ENCODE data around the gene TMEM258. TPM values are rescaled to one million over a fixed set of nuclear protein-coding genes. Genes with fewer than 3 reads are reported as not detected.

TMEM258 gene
- total RNA-seq: 104 TPM
- long read RNA-seq, transcript TMEM258-204 (4 exons, 575 nt): major isoform, 130 of 138 reads
- long read RNA-seq, partial matches to known transcripts: 4 of 138 reads
- long read RNA-seq, other reads (novel, unspliced or antisense): 1 of 138 reads

GRCh38 chr11:61792310-61793082 lies at the start of gene TMEM258, which contains the start of gene FEN1:
Gene TMEM258 (minus strand): TSS chr11:61792599. CDS start chr11:61792558, 41 bp downstream.
Gene FEN1 (plus strand): TSS chr11:61792911. CDS start chr11:61795362, 2,451 bp downstream.
- Histone ChIP-seq H3K4me1 (peaks cover 24% of the 10 kb centered on the region), H3K27ac (peak within 1 kb of the TSS; percentile 98), H3K4me3 (peak within 1 kb of the TSS; percentile 96), H3K9me3 (no peaks in the 10 kb centered on the region), H3K27me3 (ENCODE audit: low read depth) (no peaks in the 10 kb centered on the region), H3K36me3 (peaks cover 44% of the 10 kb centered on the region)
- ATAC-seq (peak; percentile 93 to 94), DNase-seq (peak; percentile 95)
- TF ChIP-seq, protein P1, sequence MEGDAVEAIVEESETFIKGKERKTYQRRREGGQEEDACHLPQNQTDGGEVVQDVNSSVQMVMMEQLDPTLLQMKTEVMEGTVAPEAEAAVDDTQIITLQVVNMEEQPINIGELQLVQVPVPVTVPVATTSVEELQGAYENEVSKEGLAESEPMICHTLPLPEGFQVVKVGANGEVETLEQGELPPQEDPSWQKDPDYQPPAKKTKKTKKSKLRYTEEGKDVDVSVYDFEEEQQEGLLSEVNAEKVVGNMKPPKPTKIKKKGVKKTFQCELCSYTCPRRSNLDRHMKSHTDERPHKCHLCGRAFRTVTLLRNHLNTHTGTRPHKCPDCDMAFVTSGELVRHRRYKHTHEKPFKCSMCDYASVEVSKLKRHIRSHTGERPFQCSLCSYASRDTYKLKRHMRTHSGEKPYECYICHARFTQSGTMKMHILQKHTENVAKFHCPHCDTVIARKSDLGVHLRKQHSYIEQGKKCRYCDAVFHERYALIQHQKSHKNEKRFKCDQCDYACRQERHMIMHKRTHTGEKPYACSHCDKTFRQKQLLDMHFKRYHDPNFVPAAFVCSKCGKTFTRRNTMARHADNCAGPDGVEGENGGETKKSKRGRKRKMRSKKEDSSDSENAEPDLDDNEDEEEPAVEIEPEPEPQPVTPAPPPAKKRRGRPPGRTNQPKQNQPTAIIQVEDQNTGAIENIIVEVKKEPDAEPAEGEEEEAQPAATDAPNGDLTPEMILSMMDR (IDR thresholded peaks at IDR 0.05): no peak
- intact Hi-C loops (cut with DNase I): no loop called here

- H3K4me1 ChIP-seq: no peaks in the 10 kb centered on the region
- H3K9me3 ChIP-seq: no peaks in the 10 kb centered on the region
- intact Hi-C loops (cut with DNase I): no loop called here
- ATAC-seq (no peak), DNase-seq (no peak)
- TF ChIP-seq, protein P1 (IDR thresholded peaks at IDR 0.05): no peak
- H3K27me3 ChIP-seq (ENCODE audit: low read depth): no peaks in the 10 kb centered on the region
- H3K27ac ChIP-seq: no peak overlapping the region
- no peak overlapping the region for H3K4me3 ChIP-seq
- H3K36me3 ChIP-seq: peaks cover 42% of the 10 kb centered on the region
Observed at GRCh38 chr11:61841636-61842527, 49.5 kb upstream of the TMEM258 start.

DNA sequence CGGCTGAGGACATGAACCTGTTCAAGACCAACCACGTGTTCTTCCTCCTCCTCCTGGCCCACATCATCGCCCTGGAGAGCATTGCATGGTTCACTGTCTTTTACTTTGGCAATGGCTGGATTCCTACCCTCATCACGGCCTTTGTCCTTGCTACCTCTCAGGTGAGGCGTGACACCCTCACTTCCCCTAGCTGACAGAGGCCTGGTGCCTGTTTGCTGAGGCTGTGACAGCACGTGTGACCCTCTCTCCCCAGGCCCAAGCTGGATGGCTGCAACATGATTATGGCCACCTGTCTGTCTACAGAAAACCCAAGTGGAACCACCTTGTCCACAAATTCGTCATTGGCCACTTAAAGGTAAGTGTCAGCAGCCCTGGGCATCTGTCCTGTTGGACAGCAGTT lies 48.0 kb upstream of the TMEM258 start:
- intact Hi-C loops (cut with DNase I): no loop called here
- Histone ChIP-seq H3K27ac (no peak overlapping the region), H3K36me3 (peaks cover 42% of the 10 kb centered on the region), H3K27me3 (ENCODE audit: low read depth) (no peaks in the 10 kb centered on the region), H3K4me1 (peaks cover under 1% of the 10 kb centered on the region), H3K4me3 (no peak overlapping the region), H3K9me3 (no peaks in the 10 kb centered on the region)
- DNase-seq: no peak
- TF ChIP-seq, protein P1 (IDR thresholded peaks at IDR 0.05): no peak
- ATAC-seq: no peak

GRCh38 chr11:61839742-61840141 lies 47.3 kb upstream of the TMEM258 start:
- H3K27me3 ChIP-seq (ENCODE audit: low read depth): no peaks in the 10 kb centered on the region
- peaks cover 6% of the 10 kb centered on the region for H3K4me1 ChIP-seq
- intact Hi-C loops (cut with DNase I): no loop called here
- TF ChIP-seq, protein P1 (IDR thresholded peaks at IDR 0.05): no peak
- no peak overlapping the region for H3K27ac ChIP-seq
- peaks cover 42% of the 10 kb centered on the region for H3K36me3 ChIP-seq
- no peak overlapping the region for H3K4me3 ChIP-seq
- no peak for DNase-seq
- ATAC-seq: no peak
- H3K9me3 ChIP-seq: no peaks in the 10 kb centered on the region

GRCh38 chr11:61838921-61839320 lies 46.5 kb upstream of the TMEM258 start:
- ATAC-seq (no peak), DNase-seq (no peak)
- TF ChIP-seq, protein P1 (IDR thresholded peaks at IDR 0.05): no peak
- H3K27me3 ChIP-seq (ENCODE audit: low read depth): no peaks in the 10 kb centered on the region
- no peak overlapping the region for H3K4me3 ChIP-seq
- H3K4me1 ChIP-seq: peaks cover 15% of the 10 kb centered on the region
- H3K27ac ChIP-seq: no peak overlapping the region
- H3K9me3 ChIP-seq: no peaks in the 10 kb centered on the region
- intact Hi-C loops (cut with DNase I): no loop called here
- peaks cover 37% of the 10 kb centered on the region for H3K36me3 ChIP-seq

Measured in lower lobe of right lung (tissue), 2 donors.